GM12872 (cell line): ENCODE measurements around the gene ATP2C2.

Source experiments
- CTCF ChIP-seq: IDR thresholded peaks from 3 replicates; pipeline ENCODE4 v1.5.1; 2011; ENCODE audit warnings: low read depth, mild to moderate bottlenecking, low read length, moderate library complexity; ENCODE audit not compliant: insufficient read depth

Gene ATP2C2

GRCh38 chr16:84354306-84354705, 14.0 kb upstream of the ATP2C2 start:
- TF ChIP-seq CTCF: no peak

GRCh38 chr16:84355149-84355548, 13.2 kb upstream of the ATP2C2 start:
- TF ChIP-seq CTCF: no peak

GRCh38 chr16:84356176-84356575, 12.2 kb upstream of the ATP2C2 start:
- TF ChIP-seq CTCF: no peak

- no peak for TF ChIP-seq CTCF
Measured at GRCh38 chr16:84356591-84357116, 11.7 kb upstream of the ATP2C2 start.

GRCh38 chr16:84357191-84357651, 11.1 kb upstream of the ATP2C2 start:
- no peak for TF ChIP-seq CTCF

- no peak for TF ChIP-seq CTCF
Measured at GRCh38 chr16:84358601-84359295, 9.6 kb upstream of the ATP2C2 start.

GRCh38 chr16:84359326-84359725, 9.0 kb upstream of the ATP2C2 start:
- TF ChIP-seq CTCF: no peak
